HepG2 (cell line): Measurements from ENCODE around the gene RRP12. TPM values are rescaled to one million over a fixed set of nuclear protein-coding genes. Genes with fewer than 3 reads are reported as not detected.

ENCODE experiments used
- ATRX ChIP-seq: sonication (generic); formaldehyde crosslinking; IDR thresholded peaks from 2 replicates; pipeline ENCODE4 v1.4.0; 2020; ENCODE audit warnings: missing genetic modification reagents, borderline replicate concordance
- CEBPB ChIP-seq: IDR thresholded peaks from 2 replicates; pipeline ENCODE4 v1.6.1; 2011; ENCODE audit warnings: low read depth, low read length, improper control_type of control experiment, borderline replicate concordance
- DR1 ChIP-seq: sonication (generic); formaldehyde crosslinking; IDR thresholded peaks from 2 replicates; pipeline ENCODE4 v1.8.0; 2021; ENCODE audit warnings: mild to moderate bottlenecking, missing genetic modification reagents, inconsistent platforms
- GLMP ChIP-seq: sonication (generic); formaldehyde crosslinking; IDR thresholded peaks from 2 replicates; pipeline ENCODE4 v1.9.0; 2021; ENCODE audit warnings: missing genetic modification reagents, mild to moderate bottlenecking, borderline replicate concordance
- PHB2 ChIP-seq: fragments of 450-650 bp; IDR thresholded peaks from 2 replicates; pipeline ENCODE4 v1.6.1; 2018; ENCODE audit not compliant: partially characterized antibody
- RBFOX2 ChIP-seq: fragments of 200-400 bp; formaldehyde crosslinking; IDR thresholded peaks from 2 replicates; pipeline ENCODE4 v1.6.1; 2017; ENCODE audit warnings: low read depth, mild to moderate bottlenecking, low read length
- RNF219 ChIP-seq: sonication (generic); formaldehyde crosslinking; IDR thresholded peaks from 2 replicates; pipeline ENCODE4 v1.5.0; 2020; ENCODE audit warnings: mild to moderate bottlenecking, missing genetic modification reagents
- SOX6 ChIP-seq, 2 experiments: fragments of 450-650 bp in 1 of 2; sonication (generic) in 1 of 2; formaldehyde crosslinking in 1 of 2; IDR thresholded peaks; 2 replicates each; pipeline versions ENCODE4 v1.4.0 to v1.6.1; 2017 to 2020; ENCODE audit warnings: antibody characterized with exemption in 1 of 2, mild to moderate bottlenecking in 1 of 2, missing genetic modification reagents in 1 of 2
- SRF ChIP-seq: IDR thresholded peaks from 2 replicates; pipeline ENCODE4 v1.6.1; 2011; ENCODE audit warnings: mild to moderate bottlenecking, low read depth, low read length, moderate library complexity
- SRSF9 ChIP-seq: fragments of 200-400 bp; formaldehyde crosslinking; IDR thresholded peaks from 2 replicates; pipeline ENCODE4 v1.6.1; 2018; ENCODE audit warnings: borderline replicate concordance, mild to moderate bottlenecking, low read depth, low read length; ENCODE audit not compliant: insufficient read depth, poor library complexity, severe bottlenecking
- ZBTB14 ChIP-seq: sonication (generic); formaldehyde crosslinking; IDR thresholded peaks from 2 replicates; pipeline ENCODE4 v1.4.0; 2020; ENCODE audit warnings: missing genetic modification reagents
- ZBTB4 ChIP-seq: sonication (generic); formaldehyde crosslinking; IDR thresholded peaks from 2 replicates; pipeline ENCODE4 v1.4.0; 2020; ENCODE audit warnings: missing genetic modification reagents, mild to moderate bottlenecking, borderline replicate concordance
- ZNF224 ChIP-seq: sonication (generic); formaldehyde crosslinking; IDR thresholded peaks from 2 replicates; pipeline ENCODE4 v1.5.0; 2020; ENCODE audit warnings: mild to moderate bottlenecking, missing genetic modification reagents
- ZNF230 ChIP-seq: sonication (generic); formaldehyde crosslinking; IDR thresholded peaks from 2 replicates; pipeline ENCODE4 v1.4.0; 2020; ENCODE audit warnings: mild to moderate bottlenecking, missing genetic modification reagents
- ZNF431 ChIP-seq: sonication (generic); formaldehyde crosslinking; IDR thresholded peaks from 2 replicates; pipeline ENCODE4 v1.9.0; 2022; ENCODE audit warnings: missing genetic modification reagents, low read depth, mild to moderate bottlenecking, borderline replicate concordance
- ZNF644 ChIP-seq: IDR thresholded peaks from 2 replicates; pipeline ENCODE4 v1.6.1; 2016; ENCODE audit warnings: low read depth
- ZNF674 ChIP-seq: sonication (generic); formaldehyde crosslinking; IDR thresholded peaks from 2 replicates; pipeline ENCODE4 v1.5.0; 2020; ENCODE audit warnings: low read depth, mild to moderate bottlenecking, missing genetic modification reagents
- ZUFSP ChIP-seq: sonication (generic); formaldehyde crosslinking; IDR thresholded peaks from 2 replicates; pipeline ENCODE4 v1.9.0; 2021; ENCODE audit warnings: missing genetic modification reagents, mild to moderate bottlenecking, borderline replicate concordance
- polyA plus RNA-seq, 8 experiments: library from polyadenylated mRNA; depleted of rRNA in 3 of 8; stranded (reverse) in 7 of 8; unstranded in 1 of 8; fragments of >200 nt; fragmentation: Illumina TruSeq in 4 of 8; extraction: Trizol in 4 of 8; gene quantifications; 2 replicates each; pipeline versions ENCODE4 v1.2.1 to v1.2.3, GENCODE V29; 2011 to 2016; ENCODE audit warnings: low read depth in 4 of 8, missing spikeins in 1 of 8, mixed read lengths in 1 of 8; ENCODE audit not compliant: insufficient read depth in 1 of 8
- total RNA-seq, 5 experiments: library from RNA; depleted of rRNA; stranded (reverse); fragments of >200 nt; fragmentation: Illumina TruSeq; extraction: Trizol; gene quantifications; 2 replicates each; pipeline ENCODE4 v1.2.3, GENCODE V29; 2016; ENCODE audit warnings: low read depth in 1 of 5

Gene RRP12
- total and polyA plus RNA-seq, 2 of the 13 experiments (the other 11 are each of a cell fraction or from before 2014, with no cell fraction given) = 13.2 to 39.4 TPM

- TF ChIP-seq ZNF431 (CRISPR knock-in tag) (no peak), ZBTB4 (CRISPR knock-in tag) (peak; percentile 42; the same call in 1 of the 2 replicates), ZBTB14 (CRISPR knock-in tag) (peak; percentile 11; the same call in 1 of the 2 replicates), DR1 (no peak), PHB2 (no peak), ZNF224 (CRISPR knock-in tag) (no peak), SRF (no peak), SOX6 (IDR thresholded peaks at IDR 0.05) (no peak), SOX6 (CRISPR knock-in tag; IDR thresholded peaks at IDR 0.05) (no peak), SRSF9 (no peak), ZUFSP (CRISPR knock-in tag) (no peak), CEBPB (no peak), RNF219 (no peak), ATRX (CRISPR knock-in tag) (no peak), ZNF230 (CRISPR knock-in tag) (no peak), ZNF644 (CRISPR knock-in tag) (no peak), GLMP (CRISPR knock-in tag) (no peak), RBFOX2 (peak; percentile 67), ZNF674 (no peak; the same call in 1 of the 2 replicates)
Observed at GRCh38 chr10:97319671-97320479, 81.3 kb downstream of the RRP12 start (continued).
